Activated B cell treated with CpG ODN at 0.5 μM for 24 hours (primary cell): Measurements from ENCODE around the gene ANKRD30A. TPM values are rescaled to one million over a fixed set of nuclear protein-coding genes. Genes with fewer than 3 reads are reported as not detected.
"Not testable (repeated sequence)": the region's sequence is repeated elsewhere in the genome, so short reads cannot be mapped to it uniquely, and the experiment has no call there.

Experiments
- ATAC-seq: fragments of 200-7000 bp; cut with Tn5 transposase; one replicate; pipeline ENCODE4 v1.10.0; 2021; ENCODE audit warnings: low read depth, mild to moderate bottlenecking, moderate library complexity
- CTCF ChIA-PET: fragments of 350-600 bp; sonication (Branson Sonifier 250); formaldehyde crosslinking; loops from one replicate; lab custom pipeline; 2021; ENCODE audit warnings: antibody characterized with exemption; lab: Charles Lee
- POLR2A ChIA-PET: fragments of 350-600 bp; sonication (Branson Sonifier 250); formaldehyde crosslinking; loops from one replicate; lab custom pipeline; 2021; ENCODE audit warnings: antibody characterized with exemption; lab: Charles Lee
- DNase-seq: peaks from one replicate; pipeline ENCODE4 v3.0.0; 2022
- H3K27ac Mint-ChIP-seq: one replicate; pipeline ENCODE4 v1.8.0; 2020; ENCODE audit warnings: mixed read lengths
- H3K27me3 Mint-ChIP-seq: one replicate; pipeline ENCODE4 v1.8.0; 2021; ENCODE audit warnings: mixed read lengths
- H3K36me3 Mint-ChIP-seq: one replicate; pipeline ENCODE4 v1.8.0; 2021; ENCODE audit warnings: low read depth, mixed read lengths
- H3K4me1 Mint-ChIP-seq: one replicate; pipeline ENCODE4 v1.8.0; 2021; ENCODE audit warnings: mixed read lengths
- H3K4me3 Mint-ChIP-seq: one replicate; pipeline ENCODE4 v1.8.0; 2020; ENCODE audit warnings: mild to moderate bottlenecking, mixed read lengths
- H3K9me3 Mint-ChIP-seq: one replicate; pipeline ENCODE4 v1.8.0; 2020; ENCODE audit warnings: mixed read lengths
- CTCF ChIP-seq: fragments of 200-600 bp; IDR thresholded peaks from one replicate; pipeline ENCODE4 v1.8.0; 2022; ENCODE audit warnings: antibody characterized with exemption, mild to moderate bottlenecking
- intact Hi-C: fragments of 100-400 bp; cut with micrococcal nuclease; formaldehyde crosslinking; loops from one replicate; pipeline ENCODE4 v1.15.1; 2024
- total RNA-seq: library from RNA; stranded (reverse); gene quantifications from 2 replicates; pipeline ENCODE4 v1.2.3, GENCODE V29; 2022

Gene ANKRD30A
- total RNA-seq, 1 donor from 2014 or later: not detected

DNA sequence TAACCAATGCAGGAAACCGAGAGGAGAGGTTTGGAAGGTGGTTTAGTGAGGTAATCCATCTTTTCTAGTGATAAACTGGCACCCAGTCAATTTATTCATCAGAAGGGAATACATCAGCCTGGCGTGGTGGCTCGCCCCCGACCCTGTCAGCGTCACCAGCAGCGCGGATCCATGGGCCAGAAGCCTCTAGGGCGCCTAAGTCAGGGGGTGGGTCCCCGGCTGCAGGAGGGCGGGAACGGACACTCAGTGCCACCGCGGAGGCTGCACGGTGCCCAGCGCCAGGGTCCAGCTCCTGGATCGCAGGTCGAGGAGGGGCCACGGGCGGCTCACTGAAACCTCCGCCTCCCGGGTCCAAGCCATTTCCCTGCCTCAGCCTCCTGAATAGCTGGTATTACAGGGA is 866 bp upstream of the ANKRD30A start:
- POLR2A ChIA-PET: no interaction called here
- CTCF ChIA-PET: interaction anchor here (0.6 kb wide), 1 partner anchor 1905 kb away, joined by 3 read pairs; no protein-coding TSS in a partner anchor
- no peaks in the 10 kb centered on the region for H3K27me3 Mint-ChIP-seq

DNA sequence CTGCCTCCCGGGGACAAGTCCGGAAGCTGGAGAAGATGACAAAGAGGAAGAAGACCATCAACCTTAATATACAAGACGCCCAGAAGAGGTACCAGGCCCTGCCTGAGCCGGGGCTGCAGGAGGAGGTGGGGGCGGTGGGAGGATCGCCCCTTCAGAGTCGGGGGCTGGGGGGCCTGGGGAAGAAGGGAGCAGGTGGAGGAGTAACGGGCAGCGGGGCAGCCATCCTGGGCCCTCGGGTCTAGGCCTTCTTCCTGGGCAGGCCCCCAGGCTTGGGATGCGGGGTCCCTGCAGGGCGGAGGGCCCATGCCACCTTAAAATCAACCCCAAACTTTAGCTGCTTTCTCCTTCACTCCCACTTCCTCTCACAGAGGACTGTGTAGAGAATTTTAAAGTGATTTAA is 523 bp downstream of the ANKRD30A start:
- intact Hi-C loops: no loop called here
- ChIA-PET CTCF (no interaction called here), POLR2A (no interaction called here)
- H3K27me3 Mint-ChIP-seq: no peaks in the 10 kb centered on the region
- no peak overlapping the region for H3K27ac Mint-ChIP-seq
- no peak for TF ChIP-seq CTCF
- H3K36me3 Mint-ChIP-seq: no peaks in the 10 kb centered on the region
- no peaks in the 10 kb centered on the region for H3K9me3 Mint-ChIP-seq
- H3K4me3 Mint-ChIP-seq: no peak overlapping the region
- no peak for ATAC-seq
- no peak for DNase-seq
- H3K4me1 Mint-ChIP-seq: no peaks in the 10 kb centered on the region

More for the DNA sequence above, 866 bp upstream of the ANKRD30A start:
- DNase-seq (no peak), ATAC-seq (no peak)
- Mint-ChIP-seq H3K9me3 (no peaks in the 10 kb centered on the region), H3K36me3 (no peaks in the 10 kb centered on the region), H3K27ac (no peak overlapping the region), H3K4me3 (no peak overlapping the region), H3K4me1 (no peaks in the 10 kb centered on the region)
- TF ChIP-seq CTCF: no peak
- intact Hi-C loops: no loop called here

DNA sequence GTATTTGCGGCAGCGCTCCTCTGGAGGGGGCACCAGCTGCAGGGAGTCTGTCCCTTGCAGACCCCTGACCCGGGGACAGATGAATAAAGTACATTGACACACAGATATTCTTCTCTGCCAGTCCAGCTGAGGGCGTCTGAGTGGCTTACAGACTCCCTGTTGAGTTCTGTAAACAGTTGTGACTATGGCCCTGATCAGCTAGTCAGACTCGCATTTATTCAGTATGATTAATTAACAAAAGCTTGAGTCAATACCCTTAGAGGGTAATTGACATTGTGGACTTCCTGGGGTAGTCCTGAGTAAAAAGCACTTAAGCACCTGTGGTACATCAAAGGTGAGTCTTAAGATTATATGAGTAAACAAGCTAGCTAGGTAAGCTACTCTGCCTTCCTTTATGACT is 21.0 kb downstream of the ANKRD30A start:
- CTCF ChIA-PET: no interaction called here
- Mint-ChIP-seq H3K27ac (no peak overlapping the region), H3K4me1 (no peaks in the 10 kb centered on the region), H3K4me3 (no peak overlapping the region), H3K36me3 (no peaks in the 10 kb centered on the region), H3K9me3 (peaks cover 11% of the 10 kb centered on the region), H3K27me3 (no peaks in the 10 kb centered on the region)
- intact Hi-C loops: no loop called here
- DNase-seq (no peak), ATAC-seq (no peak)
- no peak for TF ChIP-seq CTCF
- POLR2A ChIA-PET: no interaction called here

DNA sequence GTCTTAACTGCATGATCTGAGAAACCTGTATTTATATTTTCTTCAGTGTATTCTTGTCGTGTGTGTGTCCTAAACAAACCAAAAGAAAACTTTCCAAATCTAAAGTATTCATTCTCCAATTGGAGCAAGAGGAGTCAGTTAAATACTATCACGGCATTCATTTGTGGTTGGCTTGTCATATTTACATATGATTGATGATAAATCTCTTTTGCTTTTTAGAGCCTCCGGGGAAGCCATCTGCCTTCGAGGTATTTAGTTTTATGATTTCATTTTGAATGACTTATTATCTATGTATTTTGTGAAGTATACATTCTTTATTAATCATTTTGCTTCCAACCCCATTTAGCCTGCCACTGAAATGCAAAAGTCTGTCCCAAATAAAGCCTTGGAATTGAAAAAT is 37.0 kb downstream of the ANKRD30A start:
- CTCF ChIA-PET, H3K4me1 Mint-ChIP-seq, H3K4me3 Mint-ChIP-seq, H3K9me3 Mint-ChIP-seq, ATAC-seq, H3K27me3 Mint-ChIP-seq, POLR2A ChIA-PET, intact Hi-C loops, H3K27ac Mint-ChIP-seq, DNase-seq, H3K36me3 Mint-ChIP-seq: not testable (repeated sequence)

- H3K4me3 Mint-ChIP-seq, ATAC-seq, H3K36me3 Mint-ChIP-seq, POLR2A ChIA-PET, DNase-seq, H3K9me3 Mint-ChIP-seq, H3K27ac Mint-ChIP-seq, H3K4me1 Mint-ChIP-seq, CTCF ChIA-PET, intact Hi-C loops, H3K27me3 Mint-ChIP-seq: not testable (repeated sequence)
Observed at GRCh38 chr10:37171945-37172344, 46.5 kb downstream of the ANKRD30A start.

GRCh38 chr10:37178296-37178695 is 52.9 kb downstream of the ANKRD30A start:
- DNase-seq, POLR2A ChIA-PET, CTCF ChIA-PET, H3K27me3 Mint-ChIP-seq, intact Hi-C loops, H3K4me1 Mint-ChIP-seq, H3K36me3 Mint-ChIP-seq, ATAC-seq, H3K27ac Mint-ChIP-seq, H3K9me3 Mint-ChIP-seq, H3K4me3 Mint-ChIP-seq: not testable (repeated sequence)

DNA sequence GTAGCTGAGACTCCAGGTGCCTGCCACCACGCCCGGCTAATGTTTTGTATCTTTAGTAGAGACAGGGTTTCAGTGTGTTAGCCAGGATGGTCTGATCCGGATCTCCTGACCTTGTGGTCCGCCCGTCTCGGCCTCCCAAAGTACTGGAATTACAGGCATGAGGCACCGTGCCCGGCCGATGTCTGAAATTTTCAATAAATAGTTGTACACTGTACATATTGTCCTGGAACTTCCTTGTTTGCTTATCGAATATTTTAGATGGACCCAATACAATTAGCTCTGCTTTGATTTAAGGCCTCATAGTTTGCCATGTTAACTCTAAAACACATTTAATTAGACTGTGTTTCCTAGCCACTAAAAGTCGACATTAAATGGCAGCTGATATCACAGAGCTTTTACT is 57.3 kb downstream of the ANKRD30A start:
- intact Hi-C loops, H3K36me3 Mint-ChIP-seq, H3K27ac Mint-ChIP-seq, CTCF ChIA-PET, H3K4me3 Mint-ChIP-seq, H3K27me3 Mint-ChIP-seq, DNase-seq, ATAC-seq, H3K4me1 Mint-ChIP-seq, POLR2A ChIA-PET, H3K9me3 Mint-ChIP-seq: not testable (repeated sequence)
